Measurements from ENCODE around the gene ZSWIM5. TPM values are rescaled to one million over a fixed set of nuclear protein-coding genes. Genes with fewer than 3 reads are reported as not detected.
"Not testable (repeated sequence)": the region's sequence is repeated elsewhere in the genome, so short reads cannot be mapped to it uniquely, and the experiment has no call there.

ZSWIM5 gene
- total RNA-seq, 2 donors from 2014 or later, result 0.86 to 1.9 TPM

DNA sequence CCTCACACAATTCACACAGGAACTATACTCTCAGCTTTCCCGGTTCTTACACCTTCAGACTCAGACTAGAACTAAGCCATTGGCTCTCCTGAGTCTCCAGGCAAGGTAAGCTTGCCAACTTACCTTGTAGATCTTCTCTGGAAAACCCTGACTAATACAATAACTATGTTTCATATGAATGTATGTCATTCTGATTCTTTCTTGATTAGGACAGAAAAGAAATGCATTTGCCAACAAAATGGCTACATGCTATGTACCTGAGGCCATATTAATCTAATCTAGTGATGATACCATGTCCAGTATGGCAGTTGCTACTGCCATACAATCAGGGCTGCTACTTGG, 9.8 kb upstream of the ZSWIM5 start:
- no peaks in the 10 kb centered on the region for H3K36me3 Mint-ChIP-seq (ENCODE audit: low read depth)
- H3K9me3 Mint-ChIP-seq, result no peaks in the 10 kb centered on the region
- ATAC-seq (replicated peaks), result no peak
- peaks cover 3% of the 10 kb centered on the region for H3K27me3 Mint-ChIP-seq
- H3K4me3 Mint-ChIP-seq, result no peak overlapping the region
- H3K27ac Mint-ChIP-seq, result no peak overlapping the region
- no peaks in the 10 kb centered on the region for H3K4me1 Mint-ChIP-seq

DNA sequence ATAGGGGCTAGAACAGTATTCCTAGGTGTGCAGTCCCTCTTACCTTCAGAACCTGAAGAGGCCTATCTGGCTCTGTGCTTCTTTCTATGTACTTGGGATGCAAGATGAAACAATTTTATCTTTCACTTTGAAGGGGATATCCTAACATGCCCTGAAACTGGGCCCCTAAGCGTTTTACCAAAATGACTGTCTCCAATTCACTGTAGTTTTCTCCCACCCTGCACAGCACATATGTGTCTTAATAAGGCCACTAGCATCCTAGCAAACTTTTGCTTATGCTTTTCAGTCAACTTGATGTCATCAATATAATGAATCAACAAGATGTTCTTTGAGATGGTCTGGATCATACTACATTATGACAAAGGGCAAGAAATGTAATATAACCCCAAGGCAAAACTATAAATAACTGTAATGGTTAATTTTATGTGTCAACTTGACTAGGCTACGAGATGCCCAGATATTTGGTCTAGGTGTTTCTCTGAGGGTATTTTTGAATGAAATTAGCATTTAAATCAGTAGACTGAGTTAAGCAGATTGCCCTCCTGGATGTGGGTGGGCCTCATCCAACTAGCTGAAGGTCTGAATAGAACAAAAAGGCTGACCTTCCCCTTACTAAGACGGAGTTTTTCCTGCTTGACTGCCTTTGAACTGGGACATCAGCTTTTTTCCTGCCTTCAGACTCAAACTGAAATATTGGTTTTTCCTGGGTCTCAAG, 9.2 kb upstream of the ZSWIM5 start:
- H3K27me3 Mint-ChIP-seq, result peaks cover 3% of the 10 kb centered on the region
- no peak for ATAC-seq (replicated peaks)
- no peak overlapping the region for H3K27ac Mint-ChIP-seq
- H3K9me3 Mint-ChIP-seq, result no peaks in the 10 kb centered on the region
- no peak overlapping the region for H3K4me3 Mint-ChIP-seq
- H3K4me1 Mint-ChIP-seq, result no peaks in the 10 kb centered on the region
- H3K36me3 Mint-ChIP-seq (ENCODE audit: low read depth), result no peaks in the 10 kb centered on the region

DNA sequence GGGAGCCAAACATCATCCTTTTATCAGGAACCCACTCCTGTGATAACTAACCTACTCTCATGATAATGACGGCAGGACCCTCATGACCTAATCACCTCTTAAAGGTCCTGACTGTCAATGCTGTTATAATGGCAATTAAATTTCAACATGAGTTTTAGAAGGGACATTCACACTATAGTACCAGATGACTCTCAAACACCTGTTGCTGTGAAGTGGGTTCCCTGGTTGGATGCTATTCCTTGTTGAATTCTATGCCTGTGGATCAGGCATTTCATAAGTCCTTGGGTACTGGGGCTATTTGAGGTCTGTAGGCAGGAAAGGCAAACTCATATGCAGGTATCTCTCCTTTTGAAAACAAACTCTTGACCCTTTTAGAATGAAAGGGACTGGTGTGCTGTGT, 7.5 kb upstream of the ZSWIM5 start:
- H3K27ac Mint-ChIP-seq, result no peak overlapping the region
- no peak for ATAC-seq (replicated peaks)
- H3K9me3 Mint-ChIP-seq, result no peaks in the 10 kb centered on the region
- no peaks in the 10 kb centered on the region for H3K36me3 Mint-ChIP-seq (ENCODE audit: low read depth)
- no peaks in the 10 kb centered on the region for H3K4me1 Mint-ChIP-seq
- H3K4me3 Mint-ChIP-seq, result no peak overlapping the region
- H3K27me3 Mint-ChIP-seq, result peaks cover 3% of the 10 kb centered on the region

DNA sequence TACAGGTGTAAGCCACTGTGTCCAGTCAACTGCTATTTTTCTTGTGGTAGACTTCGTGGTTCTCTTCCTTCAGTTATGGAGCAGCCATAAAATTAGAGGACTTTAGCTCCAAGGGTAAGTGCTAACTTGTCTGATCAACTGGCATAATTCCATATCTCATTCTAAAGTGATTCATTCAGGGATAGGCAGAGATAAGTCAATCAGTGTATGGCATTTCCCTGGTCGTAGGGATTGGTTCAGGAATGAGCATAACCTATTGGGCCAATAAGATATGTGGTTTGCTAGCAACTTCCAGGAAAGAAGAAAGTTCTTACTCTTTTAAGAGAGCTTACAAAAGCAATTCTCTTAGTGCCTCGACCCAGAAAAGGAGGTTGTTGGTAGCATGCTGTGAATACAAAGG, 4.7 kb upstream of the ZSWIM5 start:
- no peaks in the 10 kb centered on the region for H3K9me3 Mint-ChIP-seq
- H3K27me3 Mint-ChIP-seq, result peaks cover 3% of the 10 kb centered on the region
- H3K27ac Mint-ChIP-seq, result no peak overlapping the region
- H3K4me1 Mint-ChIP-seq, result no peaks in the 10 kb centered on the region
- H3K36me3 Mint-ChIP-seq (ENCODE audit: low read depth), result no peaks in the 10 kb centered on the region
- ATAC-seq (replicated peaks), result no peak
- H3K4me3 Mint-ChIP-seq, result no peak overlapping the region

DNA sequence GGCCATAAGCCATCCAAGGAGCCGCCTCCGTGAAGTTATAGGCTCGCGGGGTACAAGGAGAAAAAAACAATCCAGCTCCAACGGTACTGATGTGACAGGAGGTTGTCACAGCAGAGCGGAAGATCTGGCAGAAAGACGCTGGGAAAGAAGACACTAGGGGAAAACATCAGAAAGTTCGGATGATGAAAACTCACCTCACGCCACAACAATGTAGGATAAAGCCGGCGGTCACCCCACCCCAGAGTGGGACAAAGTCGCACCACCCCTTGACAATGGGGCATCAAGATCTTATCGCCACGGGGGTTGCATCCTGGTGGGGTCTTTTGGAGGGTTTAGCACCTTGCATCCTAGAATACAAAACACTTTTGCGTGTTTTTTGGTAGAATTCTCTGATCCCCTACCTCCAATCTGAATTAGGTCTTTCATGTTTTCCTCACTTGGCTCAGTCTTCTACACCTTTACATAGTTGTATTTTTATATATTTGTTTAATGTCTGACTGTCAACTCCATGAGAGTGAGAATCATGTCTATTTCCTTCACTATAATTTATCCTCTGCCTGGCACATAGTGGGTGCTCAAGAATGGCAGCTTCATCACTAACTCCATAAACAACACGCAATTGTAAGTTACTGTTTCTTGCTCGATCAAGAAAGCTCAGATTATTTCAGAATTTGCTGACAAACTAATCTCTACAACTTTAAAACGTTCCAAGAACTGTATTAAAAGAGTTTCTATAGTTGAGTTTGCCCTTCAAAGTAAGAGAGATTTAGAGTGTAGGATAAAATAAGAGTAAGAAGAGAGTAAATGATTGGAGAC, 611 bp upstream of the ZSWIM5 start:
- peaks cover 7% of the 10 kb centered on the region for H3K36me3 Mint-ChIP-seq (ENCODE audit: low read depth)
- no peaks in the 10 kb centered on the region for H3K27me3 Mint-ChIP-seq
- no peaks in the 10 kb centered on the region for H3K9me3 Mint-ChIP-seq
- no peak for ATAC-seq (replicated peaks)
- H3K4me3 Mint-ChIP-seq, result peak overlapping the region; percentile 80
- H3K4me1 Mint-ChIP-seq, result peaks cover 7% of the 10 kb centered on the region
- H3K27ac Mint-ChIP-seq, result peak overlapping the region; percentile 23

DNA sequence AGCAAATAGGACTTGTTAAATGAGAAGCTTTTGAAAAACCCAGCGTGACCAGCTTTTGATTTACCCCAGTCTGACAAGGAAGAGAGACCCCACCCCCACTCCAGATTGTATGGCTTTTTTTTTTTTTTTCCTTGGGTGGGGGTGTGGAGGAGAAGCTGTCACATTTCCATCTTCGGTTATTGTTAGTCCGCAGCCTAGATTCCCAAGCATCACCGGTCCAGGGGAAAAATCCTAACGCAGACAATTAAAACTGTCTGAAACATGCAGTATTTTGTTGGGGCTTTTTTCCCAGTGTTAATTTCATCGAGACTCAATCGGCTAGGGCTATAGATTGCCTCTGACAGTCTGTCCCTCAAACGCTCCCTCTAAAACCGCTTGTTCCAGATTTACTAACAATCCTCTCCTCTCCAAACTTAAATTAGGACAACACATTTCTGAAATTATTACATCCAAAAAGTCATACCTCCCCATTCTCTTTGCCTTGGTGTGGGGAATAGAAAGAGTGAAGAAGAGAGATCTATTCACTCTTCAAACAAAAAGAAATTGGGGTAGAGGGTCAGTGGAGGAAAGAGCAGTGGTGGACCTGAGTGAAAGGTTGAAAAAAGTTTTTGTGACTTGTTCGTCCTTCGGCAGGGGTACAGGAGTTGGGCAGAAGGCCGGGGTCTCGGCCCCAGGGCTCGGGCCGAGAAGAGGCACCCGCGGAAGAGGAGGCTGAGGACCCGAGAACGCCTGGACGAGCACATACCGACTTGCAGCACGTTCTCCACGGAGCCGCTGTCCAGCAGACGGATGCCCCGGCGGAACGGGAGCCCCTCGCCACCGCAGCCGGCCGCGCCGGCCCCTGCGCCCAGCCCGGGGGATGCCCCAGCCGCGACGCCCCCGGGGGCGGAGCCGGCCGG, 1.1 kb downstream of the ZSWIM5 start:
- no peaks in the 10 kb centered on the region for H3K9me3 Mint-ChIP-seq
- H3K36me3 Mint-ChIP-seq (ENCODE audit: low read depth), result peaks cover 7% of the 10 kb centered on the region
- H3K27me3 Mint-ChIP-seq, result no peaks in the 10 kb centered on the region
- peak overlapping the region; percentile 85 for H3K4me3 Mint-ChIP-seq
- peaks cover 7% of the 10 kb centered on the region for H3K4me1 Mint-ChIP-seq
- peak overlapping the region; percentile 69 for H3K27ac Mint-ChIP-seq
- ATAC-seq (replicated peaks), result peak; percentile 33

DNA sequence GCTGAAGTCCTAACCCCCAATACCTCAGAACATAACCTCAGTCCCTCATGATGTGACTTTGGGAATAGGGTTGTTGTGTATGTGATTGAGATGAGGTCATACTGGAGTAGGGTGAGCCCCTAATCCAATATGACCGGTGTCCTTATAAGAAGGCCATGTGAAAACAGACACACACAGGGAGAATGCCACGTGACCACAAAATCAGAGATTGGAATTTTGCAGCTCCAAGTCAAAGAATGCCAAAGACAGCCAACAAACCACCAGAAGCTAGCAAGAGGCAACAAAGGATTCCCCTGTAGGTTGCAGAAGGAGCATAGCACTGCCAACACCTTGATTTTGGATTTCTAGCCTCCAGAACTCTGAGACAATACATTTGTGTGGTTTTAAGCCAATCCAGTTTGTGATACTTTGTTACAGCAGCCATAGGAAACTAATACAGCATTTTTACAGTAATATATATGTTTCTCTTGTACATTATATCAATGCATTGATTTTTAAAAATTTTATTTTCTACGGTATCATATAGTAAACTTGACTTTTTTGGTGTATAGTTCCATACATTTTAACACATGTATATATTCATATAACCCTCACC, 5.4 kb downstream of the ZSWIM5 start:
- peaks cover 7% of the 10 kb centered on the region for H3K4me1 Mint-ChIP-seq
- no peak for ATAC-seq (replicated peaks)
- no peaks in the 10 kb centered on the region for H3K27me3 Mint-ChIP-seq
- H3K9me3 Mint-ChIP-seq, result no peaks in the 10 kb centered on the region
- no peak overlapping the region for H3K4me3 Mint-ChIP-seq
- no peak overlapping the region for H3K27ac Mint-ChIP-seq
- H3K36me3 Mint-ChIP-seq (ENCODE audit: low read depth), result peaks cover 7% of the 10 kb centered on the region

DNA sequence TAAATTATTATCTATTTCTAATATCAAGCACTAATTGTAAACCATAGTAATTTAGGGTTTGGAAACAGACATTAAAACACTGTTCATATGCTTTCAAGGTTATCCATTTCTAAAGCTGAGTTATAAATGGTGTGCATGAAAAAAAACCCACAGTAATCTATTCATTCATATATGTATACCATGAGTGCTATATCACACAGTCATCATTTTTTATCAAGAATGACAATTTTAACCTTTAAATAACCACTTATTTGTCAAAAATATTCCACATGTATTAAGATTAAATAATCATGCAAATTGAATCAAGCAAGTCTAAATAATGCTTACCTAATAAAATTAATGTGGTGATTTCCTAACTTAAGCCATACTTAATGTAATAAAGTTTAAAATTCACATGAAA, 6.0 kb downstream of the ZSWIM5 start:
- Mint-ChIP-seq H3K36me3 (ENCODE audit: low read depth) (peaks cover 5% of the 10 kb centered on the region), H3K27ac (no peak overlapping the region), H3K9me3 (no peaks in the 10 kb centered on the region), H3K4me1 (peaks cover 7% of the 10 kb centered on the region), H3K27me3 (no peaks in the 10 kb centered on the region), H3K4me3 (no peak overlapping the region)
- no peak for ATAC-seq (replicated peaks)

DNA sequence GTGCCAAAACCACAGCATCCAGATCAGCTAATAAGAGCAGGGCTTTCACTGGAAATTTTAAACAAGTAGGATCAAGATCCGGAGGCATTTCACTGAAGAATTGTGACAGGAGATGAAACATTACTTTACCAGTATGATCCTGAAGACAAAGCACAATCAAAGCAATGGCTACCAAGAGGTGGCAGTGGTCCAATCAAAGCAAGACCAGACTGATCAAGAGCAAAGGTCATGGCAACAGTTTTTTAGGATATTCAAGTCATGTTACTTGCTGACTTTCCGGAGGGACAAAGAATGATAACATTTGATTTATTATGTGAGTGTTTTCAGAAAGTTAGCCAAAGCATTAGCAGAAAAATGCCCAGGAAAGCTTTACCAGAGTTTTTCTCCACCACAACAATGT, 8.2 kb downstream of the ZSWIM5 start:
- Mint-ChIP-seq H3K4me1 (peaks cover under 1% of the 10 kb centered on the region), H3K27me3 (no peaks in the 10 kb centered on the region), H3K9me3 (no peaks in the 10 kb centered on the region), H3K36me3 (ENCODE audit: low read depth) (no peaks in the 10 kb centered on the region), H3K27ac (no peak overlapping the region), H3K4me3 (no peak overlapping the region)
- ATAC-seq (replicated peaks), result no peak

DNA sequence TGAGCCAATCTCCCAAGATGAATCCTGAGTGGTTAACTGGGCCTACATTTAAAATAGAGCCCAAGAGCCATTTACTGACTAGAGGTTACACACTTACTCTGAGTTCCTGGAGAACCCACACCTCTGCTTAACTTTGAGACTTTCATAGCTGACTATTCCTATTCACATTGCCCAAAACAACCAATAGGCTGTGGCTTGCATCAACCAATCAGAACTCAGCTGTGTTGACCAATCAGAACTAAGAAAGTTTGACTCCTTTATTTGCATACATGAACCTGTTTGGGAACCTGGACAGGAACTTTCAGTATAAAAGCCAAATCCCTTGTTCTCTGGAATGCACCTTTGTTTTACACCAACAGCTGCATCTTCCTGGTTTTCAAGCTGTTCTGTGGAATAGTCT, 9.5 kb downstream of the ZSWIM5 start:
- no peak overlapping the region for H3K4me3 Mint-ChIP-seq
- H3K27me3 Mint-ChIP-seq, result no peaks in the 10 kb centered on the region
- no peak overlapping the region for H3K27ac Mint-ChIP-seq
- no peaks in the 10 kb centered on the region for H3K36me3 Mint-ChIP-seq (ENCODE audit: low read depth)
- peak; percentile 80 for ATAC-seq (replicated peaks)
- H3K4me1 Mint-ChIP-seq, result peaks cover 5% of the 10 kb centered on the region
- H3K9me3 Mint-ChIP-seq, result no peaks in the 10 kb centered on the region

DNA sequence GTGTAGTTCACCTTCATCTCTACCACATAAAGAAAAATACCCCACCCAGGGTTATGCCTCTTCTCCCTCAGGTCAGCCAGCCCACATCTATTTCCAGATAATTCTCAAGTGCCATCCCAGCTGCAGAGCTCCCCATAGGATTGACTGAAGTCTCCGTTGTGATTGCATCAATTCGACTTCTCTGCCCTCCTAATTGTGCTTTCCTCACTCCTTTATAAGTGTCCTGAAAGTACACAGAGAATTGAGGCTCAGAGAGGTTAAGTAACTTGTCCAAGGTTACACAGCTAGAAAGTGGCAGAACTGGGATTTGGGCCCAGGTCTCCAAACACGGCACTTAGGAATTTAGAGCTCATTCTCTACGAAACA, 15.0 kb downstream of the ZSWIM5 start:
- H3K9me3 Mint-ChIP-seq, result no peaks in the 10 kb centered on the region
- H3K4me1 Mint-ChIP-seq, result peaks cover 5% of the 10 kb centered on the region
- no peak overlapping the region for H3K4me3 Mint-ChIP-seq
- H3K36me3 Mint-ChIP-seq (ENCODE audit: low read depth), result no peaks in the 10 kb centered on the region
- no peak for ATAC-seq (replicated peaks)
- H3K27ac Mint-ChIP-seq, result no peak overlapping the region
- no peaks in the 10 kb centered on the region for H3K27me3 Mint-ChIP-seq

DNA sequence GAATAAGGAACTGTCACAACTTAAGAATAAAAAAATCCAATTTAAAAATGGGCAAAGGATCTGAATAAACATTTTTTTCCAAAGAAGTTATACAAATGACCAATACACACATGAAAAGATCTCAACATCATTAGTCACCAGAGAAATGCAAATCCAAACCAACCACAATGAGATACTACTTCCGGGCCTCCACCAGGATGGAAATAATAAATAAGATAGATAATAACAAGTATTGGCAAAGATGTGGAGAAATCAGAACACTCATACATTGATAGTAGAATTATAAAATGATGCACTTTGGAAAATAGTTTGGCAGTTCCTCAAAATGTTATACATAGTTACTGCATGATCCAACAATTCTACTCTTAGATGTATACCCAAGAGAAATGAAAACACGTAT, 18.7 kb downstream of the ZSWIM5 start:
- Mint-ChIP-seq H3K27ac (peak overlapping the region; percentile 25), H3K4me1 (peaks cover 5% of the 10 kb centered on the region), H3K27me3 (no peaks in the 10 kb centered on the region), H3K9me3 (no peaks in the 10 kb centered on the region), H3K4me3 (no peak overlapping the region), H3K36me3 (ENCODE audit: low read depth) (no peaks in the 10 kb centered on the region)
- peak; percentile 44 for ATAC-seq (replicated peaks)

DNA sequence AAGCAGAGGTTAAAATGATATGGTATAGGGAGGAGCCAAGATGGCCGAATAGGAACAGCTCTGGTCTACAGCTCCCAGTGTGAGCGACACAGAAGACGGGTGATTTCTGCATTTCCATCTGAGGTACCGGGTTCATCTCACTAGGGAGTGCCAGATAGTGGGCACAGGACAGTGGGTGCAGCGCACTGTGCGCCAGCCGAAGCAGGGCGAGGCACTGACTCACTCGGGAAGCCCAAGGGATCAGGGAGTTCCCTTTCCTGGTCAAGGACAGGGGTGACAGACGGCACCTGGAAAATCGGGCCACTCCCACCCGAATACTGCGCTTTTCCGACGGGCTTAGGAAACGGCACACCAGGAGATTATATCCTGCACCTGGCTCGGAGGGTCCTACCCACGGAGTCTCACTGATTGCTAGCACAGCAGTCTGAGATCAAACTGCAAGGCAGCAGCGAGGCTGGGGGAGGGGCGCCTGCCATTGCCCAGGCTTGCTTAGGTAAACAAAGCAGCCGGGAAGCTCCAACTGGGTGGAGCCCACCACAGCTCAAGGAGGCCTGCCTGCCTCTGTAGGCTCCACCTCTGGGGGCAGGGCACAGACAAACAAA, 26.4 kb downstream of the ZSWIM5 start:
- ATAC-seq (replicated peaks); H3K27me3 Mint-ChIP-seq; H3K9me3 Mint-ChIP-seq; H3K4me1 Mint-ChIP-seq; H3K4me3 Mint-ChIP-seq; H3K27ac Mint-ChIP-seq; H3K36me3 Mint-ChIP-seq (ENCODE audit: low read depth): not testable (repeated sequence)

DNA sequence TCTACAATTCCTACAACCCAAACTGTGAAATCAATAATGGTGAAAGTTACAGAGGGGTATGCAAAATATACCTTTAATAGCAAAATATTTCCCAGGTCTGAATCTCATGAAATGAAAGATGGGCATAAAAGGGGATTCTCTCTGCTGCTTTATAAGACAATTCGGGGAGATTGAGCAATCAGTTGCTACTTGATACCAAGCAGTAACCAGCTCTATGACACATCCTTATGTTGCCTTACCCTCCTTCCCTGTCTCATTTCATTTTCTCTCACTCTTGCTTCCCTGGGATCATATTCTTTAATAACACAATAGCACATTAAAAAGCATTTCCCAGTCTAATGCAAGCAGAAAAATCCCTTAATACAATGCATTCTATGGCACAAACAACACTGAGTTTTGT, 29.0 kb downstream of the ZSWIM5 start:
- H3K9me3 Mint-ChIP-seq, result peaks cover 4% of the 10 kb centered on the region
- no peak for ATAC-seq (replicated peaks)
- no peaks in the 10 kb centered on the region for H3K4me1 Mint-ChIP-seq
- no peaks in the 10 kb centered on the region for H3K36me3 Mint-ChIP-seq (ENCODE audit: low read depth)
- no peak overlapping the region for H3K27ac Mint-ChIP-seq
- no peaks in the 10 kb centered on the region for H3K27me3 Mint-ChIP-seq
- no peak overlapping the region for H3K4me3 Mint-ChIP-seq
